Astrocyte (in vitro differentiated cells and primary cell): ENCODE data around the gene PPIF.

Experiments
- CTCF ChIP-seq: IDR thresholded peaks from 2 replicates; pipeline ENCODE4 v1.5.1; 2011; ENCODE audit warnings: low read depth, mild to moderate bottlenecking, inconsistent platforms, low read length, moderate library complexity; ENCODE audit not compliant: insufficient read depth
- EZH2 ChIP-seq: IDR thresholded peaks from 2 replicates; pipeline ENCODE4 v1.6.1; 2012; ENCODE audit warnings: mild to moderate bottlenecking, low read length, inconsistent platforms; ENCODE audit not compliant: insufficient read depth

- no peak for TF ChIP-seq EZH2
- no peak for TF ChIP-seq CTCF
These were observed 48.6 kb upstream of the PPIF start for GRCh38 chr10:79298403-79299244.
